C4-2B (cell line): ENCODE results near the gene AP2S1.

Source experiments
- ZFX ChIP-seq: fragments of 450-650 bp; IDR thresholded peaks from 2 replicates; pipeline ENCODE4 v1.6.1; 2017
- TF ChIP-seq, protein P1 (sequence below): fragments of 450-650 bp; conservative IDR thresholded peaks from 2 replicates; pipeline ENCODE4 v1.5.1; 2017; ENCODE audit warnings: mild to moderate bottlenecking

DNA sequence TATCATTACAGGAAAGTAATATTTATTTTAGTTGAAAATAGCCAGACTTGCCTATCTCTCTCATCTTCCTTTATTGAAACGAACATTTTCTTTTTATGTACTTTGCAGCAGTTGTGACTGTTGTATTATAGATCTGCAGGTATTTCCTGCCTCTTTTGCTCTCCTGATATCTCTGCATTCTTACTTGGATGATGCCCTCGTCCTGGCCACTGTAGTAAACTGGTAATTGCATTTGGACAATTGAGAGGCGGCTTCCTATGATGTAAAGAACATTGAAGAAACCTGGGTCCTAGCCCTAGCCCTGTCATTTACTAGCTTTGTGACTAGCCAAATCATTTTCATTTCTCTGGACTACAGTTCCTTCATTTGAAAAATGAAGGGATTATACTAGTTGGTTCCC, 16.5 kb upstream of the AP2S1 start:
- TF ChIP-seq, protein P1, sequence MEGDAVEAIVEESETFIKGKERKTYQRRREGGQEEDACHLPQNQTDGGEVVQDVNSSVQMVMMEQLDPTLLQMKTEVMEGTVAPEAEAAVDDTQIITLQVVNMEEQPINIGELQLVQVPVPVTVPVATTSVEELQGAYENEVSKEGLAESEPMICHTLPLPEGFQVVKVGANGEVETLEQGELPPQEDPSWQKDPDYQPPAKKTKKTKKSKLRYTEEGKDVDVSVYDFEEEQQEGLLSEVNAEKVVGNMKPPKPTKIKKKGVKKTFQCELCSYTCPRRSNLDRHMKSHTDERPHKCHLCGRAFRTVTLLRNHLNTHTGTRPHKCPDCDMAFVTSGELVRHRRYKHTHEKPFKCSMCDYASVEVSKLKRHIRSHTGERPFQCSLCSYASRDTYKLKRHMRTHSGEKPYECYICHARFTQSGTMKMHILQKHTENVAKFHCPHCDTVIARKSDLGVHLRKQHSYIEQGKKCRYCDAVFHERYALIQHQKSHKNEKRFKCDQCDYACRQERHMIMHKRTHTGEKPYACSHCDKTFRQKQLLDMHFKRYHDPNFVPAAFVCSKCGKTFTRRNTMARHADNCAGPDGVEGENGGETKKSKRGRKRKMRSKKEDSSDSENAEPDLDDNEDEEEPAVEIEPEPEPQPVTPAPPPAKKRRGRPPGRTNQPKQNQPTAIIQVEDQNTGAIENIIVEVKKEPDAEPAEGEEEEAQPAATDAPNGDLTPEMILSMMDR, result no peak
- no peak for TF ChIP-seq ZFX
